NCI-H510A treated with DMSO at 0.1 percent for 48 hours (cell line): ENCODE measurements around the gene RIMS1.
"Not testable (repeated sequence)": the region's sequence is repeated elsewhere in the genome, so short reads cannot be mapped to it uniquely, and the experiment has no call there.

Experiments
- DNase-seq: peaks from one replicate; lab custom pipeline; 2025; lab: John Stamatoyannopoulos, UW

Gene RIMS1

DNA sequence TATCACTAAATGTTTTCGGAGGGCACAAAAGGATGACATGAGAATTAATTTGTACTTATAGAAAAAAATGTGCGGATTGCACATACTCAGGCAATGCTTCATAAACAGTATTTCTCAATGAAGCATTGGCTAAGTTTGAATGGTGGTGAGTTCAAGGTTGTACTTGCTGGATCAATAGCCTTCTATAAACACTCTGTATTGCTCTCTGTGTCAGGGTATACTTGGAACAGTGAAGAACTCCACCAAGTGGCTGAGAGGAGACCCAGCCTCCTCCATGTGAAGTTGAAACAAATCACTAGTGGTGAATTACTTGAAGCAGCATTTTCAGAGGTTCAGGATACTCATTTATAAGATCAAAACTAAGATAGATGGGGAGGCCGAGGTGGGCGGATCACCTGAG is 360.6 kb downstream of the RIMS1 start:
- DNase-seq, result no peak

DNA sequence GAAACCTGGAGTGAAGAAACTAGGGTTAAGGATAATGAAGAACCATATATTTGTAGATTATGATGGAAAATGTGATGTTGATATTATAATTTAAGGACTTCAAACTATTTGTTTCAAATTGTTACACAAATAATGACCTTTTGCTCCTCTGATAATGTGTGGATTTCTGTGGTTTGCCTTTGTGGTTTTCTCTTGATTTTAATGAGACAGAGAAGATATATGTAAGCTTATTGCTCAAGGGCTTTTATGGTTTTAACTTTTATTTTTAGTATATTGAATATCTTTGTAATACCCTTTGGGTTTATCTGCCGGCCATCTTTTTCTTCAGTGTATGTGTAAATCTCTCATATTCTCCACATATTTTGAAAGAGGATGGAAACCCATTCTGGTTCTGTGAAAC is 362.3 kb downstream of the RIMS1 start:
- DNase-seq, result no peak

GRCh38 chr6:72250664-72251063 is 364.3 kb downstream of the RIMS1 start:
- DNase-seq, result no peak

GRCh38 chr6:72260489-72260888 is 374.1 kb downstream of the RIMS1 start:
- DNase-seq, result no peak

DNA sequence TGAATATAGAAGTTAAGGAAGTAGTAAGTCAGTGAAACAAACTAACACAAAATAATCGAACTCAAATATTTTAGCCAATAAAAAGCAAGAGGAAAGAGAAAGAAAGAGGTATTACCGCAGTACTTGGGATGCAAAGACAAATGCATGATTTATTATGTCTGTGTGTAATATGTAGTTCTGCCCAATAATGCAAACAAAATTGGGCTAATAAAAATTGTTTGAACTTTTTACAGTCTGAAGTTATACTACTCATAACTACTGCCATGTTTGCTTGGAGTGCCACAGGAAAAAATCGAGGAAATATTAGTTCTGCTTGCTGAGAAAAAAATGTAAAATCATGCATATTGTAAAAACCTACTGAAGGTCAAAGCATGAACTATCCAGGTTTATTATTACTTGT is 375.2 kb downstream of the RIMS1 start:
- no peak for DNase-seq

GRCh38 chr6:72262254-72262653 is 375.9 kb downstream of the RIMS1 start:
- no peak for DNase-seq

- no peak for DNase-seq
Observed at GRCh38 chr6:72267470-72267869, 381.1 kb downstream of the RIMS1 start.

GRCh38 chr6:72271531-72271930 is 385.2 kb downstream of the RIMS1 start:
- DNase-seq, result no peak

GRCh38 chr6:72272958-72273357 is 386.6 kb downstream of the RIMS1 start:
- no peak for DNase-seq

DNA sequence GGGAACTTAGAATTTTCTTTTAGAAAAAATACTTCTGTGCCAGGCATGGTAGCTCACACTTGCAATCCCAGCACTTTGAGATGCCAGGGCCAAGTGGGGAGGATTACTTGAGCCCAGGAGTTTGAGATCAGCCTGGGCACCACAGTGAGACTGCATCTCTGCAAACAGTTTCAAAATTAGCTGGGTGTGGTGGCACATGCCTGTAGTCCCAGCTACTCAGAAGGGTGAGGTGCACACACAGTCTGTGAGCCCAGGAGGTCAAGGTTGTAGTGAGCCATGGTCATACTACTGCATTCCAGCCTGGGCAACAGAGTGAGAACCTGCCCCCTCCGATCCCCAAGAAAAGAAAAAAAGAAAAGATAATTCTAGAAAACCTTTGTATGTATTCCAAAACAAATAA is 389.5 kb downstream of the RIMS1 start:
- no peak for DNase-seq

DNA sequence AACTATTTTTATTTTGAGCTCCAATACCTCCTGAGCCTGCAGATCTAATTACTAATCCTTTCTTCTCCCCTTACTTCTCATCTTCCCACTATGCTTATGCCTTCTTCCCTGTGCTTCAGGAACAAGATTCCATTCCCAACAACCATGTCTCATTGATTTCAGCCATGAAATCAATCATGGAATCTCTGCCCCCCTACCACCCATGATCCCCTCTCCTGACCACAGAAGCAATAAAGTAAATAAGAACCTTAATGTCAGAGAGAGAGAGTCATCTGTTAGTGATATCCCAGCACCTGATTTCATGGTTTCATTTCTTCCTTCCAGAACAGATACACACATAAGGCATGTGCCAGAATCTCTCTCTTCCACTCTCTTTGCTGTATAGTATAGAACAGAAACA is 395.9 kb downstream of the RIMS1 start:
- DNase-seq, result no peak

DNA sequence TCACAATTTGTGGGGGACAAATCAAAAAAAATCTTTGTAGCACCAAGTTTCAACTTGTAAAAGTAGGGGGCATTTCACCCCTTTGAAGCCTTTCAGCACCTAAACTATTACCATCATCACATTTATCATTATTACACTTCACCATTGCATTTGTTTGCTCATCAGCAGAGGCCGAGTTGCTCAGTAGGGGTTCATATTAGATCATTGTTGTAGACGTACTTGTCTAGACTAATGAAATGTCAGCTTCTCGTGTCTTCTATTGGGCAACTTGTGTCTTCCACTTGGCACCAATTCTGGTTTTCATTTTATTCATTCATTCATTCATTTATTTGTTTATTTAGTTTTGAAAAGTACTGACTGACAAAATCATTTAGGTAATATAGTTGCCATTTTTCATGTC is 397.2 kb downstream of the RIMS1 start:
- no peak for DNase-seq

DNA sequence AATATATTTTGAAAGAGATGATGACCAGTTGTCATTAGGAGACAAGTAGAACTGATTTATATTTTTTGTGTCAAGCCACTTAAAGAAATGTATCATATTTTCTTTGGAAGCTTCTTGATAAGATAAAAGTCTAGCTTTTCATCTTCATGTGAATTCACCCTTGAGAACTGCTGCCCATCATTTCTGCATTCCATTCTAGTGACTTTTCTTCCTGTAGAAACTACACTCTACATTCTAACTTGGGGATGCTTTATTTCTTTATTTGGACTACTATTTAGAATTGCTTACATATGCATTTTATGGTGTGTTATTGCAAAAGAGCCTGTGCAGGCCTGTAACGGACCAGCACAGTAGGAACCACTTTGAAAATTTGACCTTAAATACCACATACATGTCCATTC is 400.6 kb downstream of the RIMS1 start:
- no peak for DNase-seq

DNA sequence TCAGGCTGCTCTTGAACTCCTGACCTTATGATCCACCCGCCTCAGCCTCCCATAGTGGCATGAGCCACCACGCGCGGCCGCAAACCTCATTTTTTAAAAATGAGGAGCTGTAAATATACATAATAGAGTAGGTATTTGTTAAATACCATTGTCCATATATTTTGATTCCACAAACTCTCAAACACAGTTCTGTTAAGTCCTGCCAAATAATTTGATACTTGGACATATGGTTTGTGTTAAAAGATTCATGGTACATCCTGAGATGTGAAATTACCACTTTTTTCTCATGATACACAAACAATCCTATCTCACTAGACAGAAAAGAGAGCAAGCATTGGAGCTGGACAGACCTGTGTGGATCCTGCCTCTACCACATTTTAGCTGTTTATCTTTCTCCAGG is 401.5 kb downstream of the RIMS1 start:
- DNase-seq, result no peak

DNA sequence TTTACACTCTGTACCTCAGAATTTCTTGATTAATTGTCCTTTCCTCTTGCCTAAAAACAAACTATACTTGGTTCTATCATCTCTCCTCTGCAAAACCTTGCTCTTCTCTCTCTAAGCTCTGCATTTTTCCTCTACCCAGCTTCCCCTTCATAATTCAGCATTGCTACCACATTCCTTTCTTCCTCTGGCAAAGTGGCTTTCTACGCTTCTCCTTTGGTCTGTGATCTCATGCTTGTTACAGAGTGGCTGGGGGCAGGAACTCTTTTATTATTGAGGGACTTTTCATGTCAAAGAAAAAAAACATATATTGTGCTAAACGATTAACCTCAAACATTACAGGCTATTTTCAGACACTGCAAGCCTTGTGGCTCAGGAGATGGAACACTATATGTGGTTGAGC is 402.2 kb downstream of the RIMS1 start:
- DNase-seq, result no peak

GRCh38 chr6:72290620-72291019 is 404.3 kb downstream of the RIMS1 start:
- DNase-seq, result no peak

- DNase-seq, result no peak
Observed at GRCh38 chr6:72296375-72296774, 410.0 kb downstream of the RIMS1 start.

DNA sequence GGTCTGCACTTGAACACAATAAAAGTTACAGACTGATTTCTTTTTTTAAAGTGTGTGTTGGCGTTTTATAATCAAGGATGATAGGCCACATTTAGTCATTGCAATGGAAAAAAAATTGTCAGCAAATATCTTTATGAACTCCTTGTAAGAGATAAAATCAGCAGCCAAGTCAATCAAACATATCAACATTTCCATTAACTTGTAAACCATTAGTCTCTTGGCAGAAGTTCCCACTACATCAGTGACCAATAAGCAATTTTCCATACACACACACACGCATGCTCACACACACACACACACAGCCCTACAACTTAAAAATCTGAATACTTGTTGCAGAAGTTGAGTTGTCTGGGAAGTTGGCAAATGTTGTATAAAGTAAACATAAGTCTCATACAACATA is 419.6 kb downstream of the RIMS1 start:
- DNase-seq, result no peak

DNA sequence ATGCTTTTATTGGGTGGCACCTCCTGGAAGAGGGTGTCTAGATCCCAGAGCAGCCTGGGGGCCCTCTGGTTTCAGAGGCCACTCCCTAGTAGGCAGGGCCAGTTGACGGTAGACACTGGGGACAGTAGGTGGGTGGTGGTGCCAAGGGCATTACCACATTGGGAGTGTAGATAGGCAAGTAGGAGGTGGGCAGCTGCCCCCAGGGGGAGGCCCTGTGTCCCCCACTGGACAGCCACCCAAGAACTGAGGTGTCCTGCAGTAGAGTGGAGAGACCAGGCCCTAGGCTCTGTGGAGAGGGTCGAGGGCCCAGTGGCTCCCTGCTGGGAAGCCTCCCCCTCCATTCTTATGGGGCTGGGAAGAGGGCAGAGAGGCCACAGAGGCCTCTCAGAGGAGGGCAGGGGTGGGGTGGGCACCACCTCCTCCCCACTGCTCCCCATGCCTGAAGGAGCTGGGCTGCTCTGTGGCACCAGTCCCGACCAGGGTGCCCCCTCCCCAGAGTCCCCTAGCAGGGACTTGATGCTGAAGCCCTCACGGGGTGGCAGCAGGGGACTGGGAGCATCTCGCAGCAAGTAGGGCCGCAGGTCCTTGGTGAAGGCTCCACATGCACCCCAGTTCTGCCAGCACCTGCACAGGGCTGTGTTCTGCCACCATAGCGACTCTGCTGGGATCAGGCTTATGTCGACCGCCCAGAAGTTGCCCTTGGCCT is 430.5 kb downstream of the RIMS1 start:
- no peak for DNase-seq

DNA sequence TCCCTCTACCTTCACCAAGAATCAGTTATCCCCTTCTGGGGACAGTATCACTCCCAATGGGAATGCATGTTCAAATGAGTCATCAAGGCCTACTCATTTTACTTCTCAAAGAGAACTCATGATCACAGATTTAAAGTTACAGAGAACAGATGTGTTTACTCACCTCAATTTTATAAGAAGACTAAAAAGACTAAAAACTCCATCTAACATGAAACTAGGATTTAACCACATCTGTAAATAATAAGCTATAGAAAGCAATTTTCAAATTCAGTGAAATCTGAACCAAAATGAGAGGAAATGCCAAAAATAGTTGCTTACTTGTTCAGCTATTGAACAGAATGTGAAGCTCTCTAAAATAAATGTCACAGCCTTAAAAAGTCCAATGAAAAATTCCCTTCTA is 435.4 kb downstream of the RIMS1 start:
- DNase-seq, result no peak

GRCh38 chr6:72322771-72323170 is 436.4 kb downstream of the RIMS1 start:
- DNase-seq, result no peak

- DNase-seq, result no peak
Observed at GRCh38 chr6:72324591-72324990, 438.2 kb downstream of the RIMS1 start.

- DNase-seq, result no peak
Observed at GRCh38 chr6:72328775-72329174, 442.4 kb downstream of the RIMS1 start.

DNA sequence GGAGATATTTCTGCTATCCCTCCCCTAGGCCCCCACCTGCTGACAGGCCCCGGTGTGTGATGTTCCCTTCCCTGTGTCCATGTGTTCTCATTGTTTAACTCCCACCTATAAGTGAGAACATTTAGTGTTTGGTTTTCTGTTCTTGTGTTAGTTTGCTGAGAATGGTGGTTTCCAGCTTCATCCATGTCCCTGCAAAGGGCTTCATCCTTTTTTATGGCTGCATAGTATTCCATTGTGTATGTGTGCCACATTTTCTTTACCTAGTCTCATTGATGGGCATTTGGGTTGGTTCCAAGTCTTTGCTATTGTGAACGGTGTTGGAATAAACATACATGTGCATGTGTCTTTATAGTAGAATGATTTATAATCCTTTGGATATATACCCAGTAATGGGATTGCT is 448.9 kb downstream of the RIMS1 start:
- not testable (repeated sequence) for DNase-seq

- DNase-seq, result no peak
Observed at GRCh38 chr6:72348926-72349325, 462.6 kb downstream of the RIMS1 start.
